Transverse colon (tissue), 4 donors: ENCODE results near the gene SURF6. TPM values are rescaled to one million over a fixed set of nuclear protein-coding genes. Genes with fewer than 3 reads are reported as not detected.
A peak's percentile ranks its signal among the peaks of the same experiment; 100 is the strongest.

Experiments used
- DNase-seq: peaks from one replicate; pipeline ENCODE4 v3.0.0-alpha.2; 2019
- H3K27ac ChIP-seq, 4 donors: fragments of 200-600 bp; sonication (generic); 2 replicates each; pipeline ENCODE4 v1.5.1; 2016 to 2018; ENCODE audit warnings: inconsistent platforms in 4 of 4
- H3K27me3 ChIP-seq: fragments of 200-600 bp; sonication (generic); 2 replicates; pipeline ENCODE4 v1.5.1; 2017; ENCODE audit warnings: inconsistent platforms
- H3K36me3 ChIP-seq, 4 donors: fragments of 200-600 bp; sonication (generic); 2 replicates each; pipeline ENCODE4 v1.5.1; 2017 to 2019; ENCODE audit warnings: inconsistent platforms in 4 of 4
- H3K4me1 ChIP-seq, 4 donors: fragments of 200-600 bp; sonication (generic); 2 replicates each; pipeline ENCODE4 v1.5.1; 2017 to 2020; ENCODE audit warnings: inconsistent platforms in 4 of 4
- H3K4me3 ChIP-seq, 4 donors: fragments of 200-600 bp; sonication (generic); 1 replicate in 1 of 4; 2 replicates in 3 of 4; pipeline versions ENCODE4 v1.5.1 to v1.6.1; 2017 to 2019; ENCODE audit warnings: inconsistent platforms in 4 of 4
- H3K9me3 ChIP-seq, 2 donors: fragments of 200-600 bp; sonication (generic); 2 replicates each; pipeline ENCODE4 v1.5.1; 2017 to 2019; ENCODE audit warnings: inconsistent platforms in 2 of 2
- EP300 ChIP-seq: sonication (generic); formaldehyde crosslinking; IDR thresholded peaks from one replicate; pipeline ENCODE4 v1.6.1; 2017; ENCODE audit warnings: antibody characterized with exemption, low read depth
- POLR2A ChIP-seq: fragments of 450-650 bp; IDR thresholded peaks from one replicate; pipeline ENCODE4 v1.6.1; 2016; ENCODE audit warnings: antibody characterized with exemption, mild to moderate bottlenecking, moderate library complexity
- POLR2AphosphoS5 ChIP-seq, 3 donors: sonication (generic); formaldehyde crosslinking; IDR thresholded peaks; one replicate each; pipeline ENCODE4 v1.6.1; 2016; ENCODE audit warnings: antibody characterized with exemption in 3 of 3
- WGBS, 2 donors: methylation state at CpG; one replicate each; pipeline ENCODE4 v1.1.5; 2018; ENCODE audit warnings: low coverage in 1 of 2; 5-methylcytosine and 5-hydroxymethylcytosine counted together
- in situ Hi-C, 4 donors: fragments of 200-750 bp; cut with MboI; loops; one replicate each; pipeline versions ENCODE4 v1.15.0 to v1.15.1; 2017; ENCODE audit warnings: low sequenced_read_pairs in 3 of 4, low pct_ligation_motif_present in 1 of 4, low pct_unique_long_range_greater_than_20kb in 1 of 4
- intact Hi-C: fragments of 100-400 bp; cut with DNase I; formaldehyde crosslinking; loops from one replicate; pipeline ENCODE4 v1.15.1; 2023; ENCODE audit warnings: low total_unique reads
- total RNA-seq, 4 donors: library from RNA; depleted of rRNA; stranded (reverse); fragments of >200 nt; gene quantifications; one replicate each; pipeline ENCODE4 v1.1.0, GENCODE V29; 2016
- TF ChIP-seq, protein P1 (sequence below), 5 experiments: fragments of 200-600 bp in 3 of 5; fragments of 450-650 bp in 2 of 5; sonication (generic) in 3 of 5; IDR thresholded peaks; 1 replicate in 2 of 5; 2 replicates in 3 of 5; pipeline ENCODE4 v1.5.1; 2016 to 2017; ENCODE audit warnings: antibody characterized with exemption in 5 of 5, inconsistent platforms in 3 of 5, mild to moderate bottlenecking in 2 of 5, moderate library complexity in 1 of 5

The SURF6 gene
- total RNA-seq: 10 to 100 TPM; 18.1 to 61.3 (median 22.5) TPM

DNA sequence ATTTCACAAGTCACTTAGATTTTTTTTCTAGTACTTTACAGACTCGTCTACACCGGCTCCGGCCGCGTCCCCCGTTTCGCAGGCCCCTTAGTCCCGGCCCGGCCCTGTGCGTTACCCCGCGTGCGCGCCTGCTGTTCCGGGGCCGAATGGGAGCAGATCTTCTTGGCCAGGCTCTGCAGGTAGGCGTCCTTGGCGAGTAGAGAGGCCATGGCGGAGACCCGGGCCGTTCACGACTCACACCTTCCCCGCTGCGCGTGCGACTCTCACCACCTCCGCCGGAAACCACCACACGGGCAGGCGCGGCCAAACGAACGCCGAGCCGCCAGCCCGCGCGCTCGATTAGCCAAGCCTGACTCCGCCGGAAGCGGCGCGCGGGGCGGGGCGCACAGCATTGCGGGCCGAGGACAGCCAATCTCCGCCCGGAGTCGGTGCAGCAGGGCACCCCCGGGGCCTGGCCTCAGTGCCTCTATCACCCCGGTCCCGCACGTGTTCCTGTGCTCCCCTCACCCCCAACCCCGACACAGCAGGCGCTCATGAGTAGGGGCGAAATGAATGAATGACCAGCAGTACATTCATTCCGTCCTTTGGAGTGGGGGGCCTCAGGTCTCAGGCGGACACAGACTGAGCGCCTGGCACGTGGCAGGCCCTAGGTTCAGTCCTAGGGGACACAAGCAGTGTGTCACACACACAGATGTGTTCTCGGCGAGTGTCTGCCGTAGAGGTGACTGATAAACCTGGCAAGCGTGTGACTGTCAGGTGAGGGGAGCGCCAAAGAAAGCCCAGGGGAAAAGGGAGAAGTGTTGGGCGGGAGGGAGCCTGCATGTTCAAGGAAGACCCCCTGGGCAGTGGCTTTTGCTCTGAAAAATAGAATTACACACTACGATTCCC is at the start of gene SURF6:
TSS of gene SURF6 (minus strand) at position 265 of the 888 bp plus-strand sequence. CDS start at position 209, 56 bp downstream.
- peak; percentile 95 for DNase-seq
- Histone ChIP-seq H3K4me3 (peak within 1 kb of the TSS; percentile 74 to 96 (median 92)), H3K36me3 (peaks cover 0 to 29% (median 14%) of the 10 kb centered on the region in 4 donors), H3K4me1 (peaks cover 11 to 34% (median 30%) of the 10 kb centered on the region in 4 donors), H3K9me3 (no peaks in the 10 kb centered on the region), H3K27me3 (no peaks in the 10 kb centered on the region), H3K27ac (peak within 1 kb of the TSS; percentile 83 to 91 (median 89))
- 0 to 11% methylated on average over 3 to 46 of the region's 70 CpGs for WGBS, 2 donors
- in situ Hi-C loops (loop anchor here in 1 of 4 donors (25.0 kb wide), 1 partner anchor 299 kb away; the partner anchor contains the start of gene GTF3C5), intact Hi-C loops (no loop called here)
- TF ChIP-seq EP300 (no peak), POLR2A (peak; percentile 81), POLR2AphosphoS5 (IDR thresholded peaks at IDR 0.05) (peak; percentile 87 to 93 (median 89))
- TF ChIP-seq, protein P1, sequence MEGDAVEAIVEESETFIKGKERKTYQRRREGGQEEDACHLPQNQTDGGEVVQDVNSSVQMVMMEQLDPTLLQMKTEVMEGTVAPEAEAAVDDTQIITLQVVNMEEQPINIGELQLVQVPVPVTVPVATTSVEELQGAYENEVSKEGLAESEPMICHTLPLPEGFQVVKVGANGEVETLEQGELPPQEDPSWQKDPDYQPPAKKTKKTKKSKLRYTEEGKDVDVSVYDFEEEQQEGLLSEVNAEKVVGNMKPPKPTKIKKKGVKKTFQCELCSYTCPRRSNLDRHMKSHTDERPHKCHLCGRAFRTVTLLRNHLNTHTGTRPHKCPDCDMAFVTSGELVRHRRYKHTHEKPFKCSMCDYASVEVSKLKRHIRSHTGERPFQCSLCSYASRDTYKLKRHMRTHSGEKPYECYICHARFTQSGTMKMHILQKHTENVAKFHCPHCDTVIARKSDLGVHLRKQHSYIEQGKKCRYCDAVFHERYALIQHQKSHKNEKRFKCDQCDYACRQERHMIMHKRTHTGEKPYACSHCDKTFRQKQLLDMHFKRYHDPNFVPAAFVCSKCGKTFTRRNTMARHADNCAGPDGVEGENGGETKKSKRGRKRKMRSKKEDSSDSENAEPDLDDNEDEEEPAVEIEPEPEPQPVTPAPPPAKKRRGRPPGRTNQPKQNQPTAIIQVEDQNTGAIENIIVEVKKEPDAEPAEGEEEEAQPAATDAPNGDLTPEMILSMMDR (IDR thresholded peaks at IDR 0.05): peak in 2 of 5 experiments; percentile 1 to 10

DNA sequence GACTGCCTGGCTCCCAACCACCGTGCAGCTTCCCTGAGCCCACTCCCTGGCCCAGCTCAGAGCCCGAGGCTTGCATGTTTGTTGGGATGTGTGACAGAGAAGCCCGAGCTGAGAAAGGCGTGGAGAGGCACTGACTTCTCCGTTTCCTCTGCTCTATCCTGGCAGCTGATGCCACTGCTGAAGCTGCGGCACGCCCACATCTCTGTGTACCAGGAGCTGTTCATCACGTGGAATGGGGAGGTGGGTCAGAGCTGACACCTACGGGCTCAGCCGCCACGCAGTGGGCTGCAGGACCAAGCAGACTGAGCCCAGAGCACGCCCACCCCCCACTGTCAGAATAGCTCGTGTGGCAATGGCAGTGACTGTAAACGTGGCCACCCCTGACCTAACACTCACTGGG is 49.5 kb upstream of the SURF6 start:
- no peaks in the 10 kb centered on the region for H3K27me3 ChIP-seq
- in situ Hi-C loops: no loop called here

DNA sequence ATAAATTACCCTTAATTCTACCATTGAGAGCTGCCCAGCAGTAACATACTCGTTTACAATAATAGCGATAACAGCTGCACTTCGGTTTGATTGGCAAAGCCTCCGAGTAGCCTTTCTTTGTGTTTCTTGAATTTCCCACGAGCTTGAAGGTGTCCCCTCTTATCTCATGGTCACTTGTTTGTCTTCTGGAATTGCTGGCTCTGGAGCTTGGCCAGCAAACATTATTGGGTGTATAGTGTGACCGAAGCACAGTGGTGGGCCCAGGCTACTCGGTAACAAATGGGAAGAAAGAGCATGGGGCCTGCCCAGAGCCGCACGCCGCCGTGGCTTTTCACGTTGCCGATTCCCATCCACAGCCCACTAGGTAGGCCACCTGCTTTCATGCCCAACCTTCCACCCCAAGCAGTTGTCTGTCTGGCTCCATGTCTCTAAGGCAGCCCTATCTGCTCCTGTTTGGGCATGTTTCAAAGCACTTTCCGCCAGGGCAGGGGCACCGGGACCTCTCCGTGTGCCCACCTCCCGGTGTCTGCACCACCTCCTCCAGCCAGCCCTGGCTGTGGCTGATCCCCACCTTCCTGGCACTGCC is 48.8 kb upstream of the SURF6 start:
- no peaks in the 10 kb centered on the region for H3K4me1 ChIP-seq
- H3K9me3 ChIP-seq: no peaks in the 10 kb centered on the region
- in situ Hi-C loops: no loop called here
- no peaks in the 10 kb centered on the region for H3K36me3 ChIP-seq
- intact Hi-C loops: no loop called here
- H3K27ac ChIP-seq: no peak overlapping the region
- H3K4me3 ChIP-seq: no peak overlapping the region
- TF ChIP-seq POLR2A: no peak
- TF ChIP-seq EP300: no peak
- WGBS, 2 donors: 82 to 88% methylated on average over 10 to 17 of the region's 17 CpGs
- H3K27me3 ChIP-seq: no peaks in the 10 kb centered on the region
- no peak for DNase-seq

More for the DNA sequence above, 49.5 kb upstream of the SURF6 start:
- H3K4me3 ChIP-seq: no peak overlapping the region
- H3K9me3 ChIP-seq: no peaks in the 10 kb centered on the region
- TF ChIP-seq, protein P1 (IDR thresholded peaks at IDR 0.05): no peak
- no peak for TF ChIP-seq POLR2A
- TF ChIP-seq EP300: no peak
- TF ChIP-seq POLR2AphosphoS5 (IDR thresholded peaks at IDR 0.05): no peak
- no peak overlapping the region for H3K27ac ChIP-seq
- no peaks in the 10 kb centered on the region for H3K4me1 ChIP-seq
- DNase-seq: no peak
- 87% methylated on average over 14 of the region's 14 CpGs; no CpG with 5 or more reads in 1 of the 2 donors for WGBS, 2 donors
- H3K36me3 ChIP-seq: no peaks in the 10 kb centered on the region
- intact Hi-C loops: no loop called here

DNA sequence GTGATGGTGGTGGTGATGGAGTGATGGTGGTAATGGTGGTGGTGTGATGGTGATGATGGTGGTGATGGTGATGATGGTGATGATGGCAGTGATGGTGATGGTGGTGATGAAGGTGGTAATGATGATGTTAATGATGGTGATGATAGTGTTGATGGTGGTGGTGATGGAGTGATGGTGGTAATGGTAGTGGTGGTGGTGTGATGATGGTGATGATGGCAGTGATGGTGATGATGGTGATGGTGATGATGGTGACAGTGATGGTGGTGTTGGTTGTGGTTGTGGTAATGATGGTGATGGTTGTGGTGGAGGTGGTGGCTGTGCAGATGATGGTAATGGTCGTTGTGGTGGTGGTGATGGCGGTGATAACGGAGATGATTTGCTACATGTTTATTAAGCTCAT is 47.5 kb upstream of the SURF6 start:
- H3K4me1 ChIP-seq: no peaks in the 10 kb centered on the region
- WGBS, 2 donors: 88 to 100% methylated on average over 3 of the region's 3 CpGs
- no peak overlapping the region for H3K4me3 ChIP-seq
- in situ Hi-C loops (no loop called here), intact Hi-C loops (no loop called here)
- TF ChIP-seq POLR2A (no peak), POLR2AphosphoS5 (IDR thresholded peaks at IDR 0.05) (no peak), EP300 (no peak)
- no peak for DNase-seq
- H3K36me3 ChIP-seq: no peaks in the 10 kb centered on the region
- no peak overlapping the region for H3K27ac ChIP-seq
- H3K9me3 ChIP-seq: no peaks in the 10 kb centered on the region
- H3K27me3 ChIP-seq: no peaks in the 10 kb centered on the region
